ENCODE results near the gene WDR6.

Gene WDR6

GRCh38 chr3:49007068-49007770 is at the start of gene WDR6:
Gene WDR6, plus strand, starts transcription at chr3:49007391. Its CDS starts 41 bp downstream, at chr3:49007432.
- peak; percentile 98 for DNase-seq (ENCODE audit: low spot score)

GRCh38 chr3:48960841-48961413 is 46.3 kb upstream of the WDR6 start:
- no peak for DNase-seq (ENCODE audit: low spot score)

GRCh38 chr3:48962340-48962739 is 44.9 kb upstream of the WDR6 start:
- DNase-seq (ENCODE audit: low spot score): no peak

- DNase-seq (ENCODE audit: low spot score): no peak
Measured at GRCh38 chr3:48962939-48963338, 44.3 kb upstream of the WDR6 start.

GRCh38 chr3:48963591-48963990 is 43.6 kb upstream of the WDR6 start:
- no peak for DNase-seq (ENCODE audit: low spot score)

GRCh38 chr3:48966367-48966766 is 40.8 kb upstream of the WDR6 start:
- no peak for DNase-seq (ENCODE audit: low spot score)

GRCh38 chr3:48966876-48967361 is 40.3 kb upstream of the WDR6 start:
- DNase-seq (ENCODE audit: low spot score): no peak

GRCh38 chr3:48970586-48970985 is 36.6 kb upstream of the WDR6 start:
- no peak for DNase-seq (ENCODE audit: low spot score)

- no peak for DNase-seq (ENCODE audit: low spot score)
Measured at GRCh38 chr3:48974076-48974864, 32.9 kb upstream of the WDR6 start.

GRCh38 chr3:48979451-48979850 is 27.7 kb upstream of the WDR6 start:
- DNase-seq (ENCODE audit: low spot score): no peak

- no peak for DNase-seq (ENCODE audit: low spot score)
Measured at GRCh38 chr3:48980295-48980694, 26.9 kb upstream of the WDR6 start.

GRCh38 chr3:48982016-48982415 is 25.2 kb upstream of the WDR6 start:
- no peak for DNase-seq (ENCODE audit: low spot score)

GRCh38 chr3:48982686-48983085 is 24.5 kb upstream of the WDR6 start:
- DNase-seq (ENCODE audit: low spot score): no peak

- no peak for DNase-seq (ENCODE audit: low spot score)
Measured at GRCh38 chr3:48983096-48983495, 24.1 kb upstream of the WDR6 start.

- DNase-seq (ENCODE audit: low spot score): no peak
Measured at GRCh38 chr3:48984663-48985062, 22.5 kb upstream of the WDR6 start.

- DNase-seq (ENCODE audit: low spot score): no peak
Measured at GRCh38 chr3:48985831-48986376, 21.3 kb upstream of the WDR6 start.

- DNase-seq (ENCODE audit: low spot score): no peak
Measured at GRCh38 chr3:48989126-48989795, 17.9 kb upstream of the WDR6 start.

- DNase-seq (ENCODE audit: low spot score): peak; percentile 83
Measured at GRCh38 chr3:48989796-48990635, 17.2 kb upstream of the WDR6 start, which contains the start of gene P4HTM. Gene P4HTM, plus strand, starts transcription at chr3:48990241. Its CDS starts 16 bp downstream, at chr3:48990257.

- peak; percentile 37 for DNase-seq (ENCODE audit: low spot score)
Measured at GRCh38 chr3:48990636-48991469, 16.3 kb upstream of the WDR6 start.
